Glutamatergic neuron (in vitro differentiated cells): ENCODE data around the gene PITPNM1. TPM values are rescaled to one million over a fixed set of nuclear protein-coding genes. Genes with fewer than 3 reads are reported as not detected.
"Not testable (repeated sequence)": the region's sequence is repeated elsewhere in the genome, so short reads cannot be mapped to it uniquely, and the experiment has no call there.

Experiments
- DNase-seq: peaks from one replicate; pipeline ENCODE4 v3.0.0; 2022
- H3K27ac Mint-ChIP-seq: one replicate; pipeline ENCODE4 v1.8.0; 2020; ENCODE audit warnings: mild to moderate bottlenecking, mixed read lengths, inconsistent platforms; ENCODE audit not compliant: unreplicated experiment
- H3K27me3 Mint-ChIP-seq: one replicate; pipeline ENCODE4 v1.8.0; 2020; ENCODE audit warnings: mild to moderate bottlenecking, moderate library complexity, mixed read lengths, inconsistent platforms; ENCODE audit not compliant: unreplicated experiment
- H3K36me3 Mint-ChIP-seq: one replicate; pipeline ENCODE4 v1.8.0; 2020; ENCODE audit warnings: mild to moderate bottlenecking, mixed read lengths, inconsistent platforms; ENCODE audit not compliant: unreplicated experiment
- H3K4me1 Mint-ChIP-seq: one replicate; pipeline ENCODE4 v1.8.0; 2020; ENCODE audit warnings: mild to moderate bottlenecking, low read depth, mixed read lengths, inconsistent platforms; ENCODE audit not compliant: unreplicated experiment
- H3K4me3 Mint-ChIP-seq: one replicate; pipeline ENCODE4 v1.8.0; 2020; ENCODE audit warnings: mild to moderate bottlenecking, mixed read lengths, inconsistent platforms; ENCODE audit not compliant: unreplicated experiment
- H3K9me3 Mint-ChIP-seq: one replicate; pipeline ENCODE4 v1.8.0; 2020; ENCODE audit warnings: mild to moderate bottlenecking, moderate library complexity, mixed read lengths, inconsistent platforms; ENCODE audit not compliant: unreplicated experiment
- total RNA-seq: library from RNA; stranded (reverse); fragmentation: NEBNext Ultra II Directional; extraction: Animal tissue kit (Norgen Biotek cat#: 25700); gene quantifications from one replicate; pipeline ENCODE4 v1.2.1, GENCODE V29; 2021; ENCODE audit not compliant: unreplicated experiment
- TF ChIP-seq, protein P1 (sequence below): fragments of 200-600 bp; sonication (generic); IDR thresholded peaks from one replicate; pipeline ENCODE4 v1.5.0; 2021; ENCODE audit not compliant: partially characterized antibody, unreplicated experiment

Gene PITPNM1
- total RNA-seq, 1 donor from 2014 or later = 25.6 TPM

DNA sequence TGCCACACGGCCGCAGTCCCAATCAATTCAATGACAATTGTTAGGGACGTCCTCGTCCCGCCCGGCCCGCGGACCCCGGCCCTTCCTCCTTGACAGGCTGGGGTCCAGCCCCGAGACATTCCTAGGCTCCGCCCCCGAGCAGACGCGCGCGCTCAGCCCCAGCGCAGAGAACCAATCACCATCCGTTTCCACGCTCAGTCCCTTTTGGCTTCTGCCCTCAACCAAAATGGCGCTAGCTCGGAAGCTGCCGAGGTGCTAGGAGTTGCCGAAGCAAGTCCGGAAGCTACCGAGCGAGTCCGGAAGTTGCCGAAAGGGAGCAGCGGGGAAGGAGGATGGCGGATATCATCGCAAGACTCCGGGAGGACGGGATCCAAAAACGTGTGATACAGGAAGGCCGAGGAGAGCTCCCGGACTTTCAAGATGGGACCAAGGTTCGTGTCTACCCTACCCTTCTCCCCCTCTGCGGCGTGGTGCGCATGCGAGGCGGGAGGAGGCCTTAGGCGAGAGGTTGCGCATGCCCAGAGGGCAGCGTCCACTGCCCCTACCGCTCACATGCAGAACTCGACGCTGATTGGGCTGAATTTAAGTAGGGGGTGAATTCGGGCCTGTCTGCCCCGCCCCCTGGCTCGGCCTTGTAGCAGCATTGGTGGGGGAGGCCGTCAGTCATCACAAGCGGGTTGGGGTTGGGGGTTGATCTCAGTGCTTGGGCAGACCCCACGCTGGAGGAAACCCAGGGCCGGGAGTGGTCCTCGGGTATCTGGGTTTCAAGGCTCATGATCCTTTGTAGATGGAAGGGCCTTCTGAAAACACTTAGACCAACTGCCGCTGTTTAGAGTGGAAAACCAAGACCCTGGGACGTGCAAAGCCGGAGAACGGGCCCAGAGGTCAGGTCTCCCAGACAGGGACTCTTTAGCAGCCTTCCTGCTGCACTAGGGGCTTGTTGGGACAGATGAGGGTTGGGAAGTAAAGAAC lies 22.1 kb downstream of the PITPNM1 start, which contains the start of gene AIP:
Gene AIP, plus strand, starts transcription at position 200 of the 972 bp plus-strand sequence. Its CDS starts 133 bp downstream, at position 333.
- H3K9me3 Mint-ChIP-seq = peaks cover 7% of the 10 kb centered on the region
- peak within 1 kb of the TSS; percentile 94 for H3K4me3 Mint-ChIP-seq
- TF ChIP-seq, protein P1, sequence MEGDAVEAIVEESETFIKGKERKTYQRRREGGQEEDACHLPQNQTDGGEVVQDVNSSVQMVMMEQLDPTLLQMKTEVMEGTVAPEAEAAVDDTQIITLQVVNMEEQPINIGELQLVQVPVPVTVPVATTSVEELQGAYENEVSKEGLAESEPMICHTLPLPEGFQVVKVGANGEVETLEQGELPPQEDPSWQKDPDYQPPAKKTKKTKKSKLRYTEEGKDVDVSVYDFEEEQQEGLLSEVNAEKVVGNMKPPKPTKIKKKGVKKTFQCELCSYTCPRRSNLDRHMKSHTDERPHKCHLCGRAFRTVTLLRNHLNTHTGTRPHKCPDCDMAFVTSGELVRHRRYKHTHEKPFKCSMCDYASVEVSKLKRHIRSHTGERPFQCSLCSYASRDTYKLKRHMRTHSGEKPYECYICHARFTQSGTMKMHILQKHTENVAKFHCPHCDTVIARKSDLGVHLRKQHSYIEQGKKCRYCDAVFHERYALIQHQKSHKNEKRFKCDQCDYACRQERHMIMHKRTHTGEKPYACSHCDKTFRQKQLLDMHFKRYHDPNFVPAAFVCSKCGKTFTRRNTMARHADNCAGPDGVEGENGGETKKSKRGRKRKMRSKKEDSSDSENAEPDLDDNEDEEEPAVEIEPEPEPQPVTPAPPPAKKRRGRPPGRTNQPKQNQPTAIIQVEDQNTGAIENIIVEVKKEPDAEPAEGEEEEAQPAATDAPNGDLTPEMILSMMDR = peak; percentile 63
- no peaks in the 10 kb centered on the region for H3K36me3 Mint-ChIP-seq
- H3K27ac Mint-ChIP-seq = peak within 1 kb of the TSS; percentile 95
- peak; percentile 98 for DNase-seq
- H3K4me1 Mint-ChIP-seq = no peaks in the 10 kb centered on the region
- H3K27me3 Mint-ChIP-seq = peaks cover 5% of the 10 kb centered on the region

DNA sequence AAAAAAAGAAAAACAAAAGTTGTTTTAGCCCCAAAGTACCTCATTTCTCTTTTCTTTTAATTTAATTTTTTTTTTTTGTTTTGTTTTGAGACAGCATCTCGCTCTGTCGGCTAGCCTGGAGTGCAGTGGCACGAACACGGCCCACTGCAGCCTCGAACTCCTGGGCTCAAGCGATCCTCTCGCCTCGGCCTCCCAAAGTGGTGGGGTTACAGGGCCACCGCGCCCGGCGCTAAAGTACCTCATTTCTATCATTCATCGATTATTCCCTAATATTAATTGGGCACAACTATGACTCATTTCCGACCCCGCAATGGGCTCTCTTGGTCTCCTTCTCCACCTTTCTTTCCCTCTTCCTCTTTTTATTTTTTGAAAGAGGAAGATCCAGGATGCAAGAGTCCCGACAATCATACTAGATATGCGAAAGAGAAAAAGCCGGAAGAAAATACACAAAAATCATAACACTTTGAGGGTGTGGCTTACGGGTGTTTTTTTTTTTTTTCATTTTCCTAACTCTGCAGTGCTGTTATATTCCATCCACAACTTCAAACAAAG lies 22.8 kb downstream of the PITPNM1 start:
- Mint-ChIP-seq H3K9me3 (peaks cover 7% of the 10 kb centered on the region), H3K27me3 (peaks cover 3% of the 10 kb centered on the region), H3K4me3 (peak overlapping the region; percentile 94), H3K4me1 (peaks cover under 1% of the 10 kb centered on the region), H3K36me3 (no peaks in the 10 kb centered on the region), H3K27ac (peak overlapping the region; percentile 95)
- DNase-seq = no peak
- TF ChIP-seq, protein P1 = no peak

DNA sequence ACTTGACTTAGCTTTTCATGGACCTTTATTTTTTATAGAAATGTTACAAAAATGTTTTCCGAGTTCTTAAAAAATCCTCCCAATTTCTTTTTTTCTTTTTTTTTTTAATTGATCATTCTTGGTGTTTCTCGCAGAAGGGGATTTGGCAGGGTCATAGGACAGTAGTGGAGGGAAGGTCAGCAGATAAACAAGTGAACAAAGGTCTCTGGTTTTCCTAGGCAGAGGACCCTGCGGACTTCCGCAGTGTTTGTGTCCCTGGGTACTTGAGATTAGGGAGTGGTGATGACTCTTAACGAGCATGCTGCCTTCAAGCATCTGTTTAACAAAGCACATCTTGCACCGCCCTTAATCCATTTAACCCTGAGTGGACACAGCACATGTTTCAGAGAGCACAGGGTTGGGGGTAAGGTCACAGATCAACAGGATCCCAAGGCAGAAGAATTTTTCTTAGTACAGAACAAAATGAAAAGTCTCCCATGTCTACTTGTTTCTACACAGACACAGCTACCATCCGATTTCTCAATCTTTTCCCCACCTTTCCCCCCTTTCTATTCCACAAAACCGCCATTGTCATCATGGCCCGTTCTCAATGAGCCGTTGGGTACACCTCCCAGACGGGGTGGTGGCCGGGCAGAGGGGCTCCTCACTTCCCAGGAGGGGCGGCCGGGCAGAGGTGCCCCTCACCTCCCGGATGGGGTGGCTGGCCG lies 27.7 kb downstream of the PITPNM1 start:
- H3K27ac Mint-ChIP-seq = peak overlapping the region; percentile 90
- H3K27me3 Mint-ChIP-seq, DNase-seq, H3K9me3 Mint-ChIP-seq, H3K36me3 Mint-ChIP-seq, H3K4me1 Mint-ChIP-seq, H3K4me3 Mint-ChIP-seq: not testable (repeated sequence)

DNA sequence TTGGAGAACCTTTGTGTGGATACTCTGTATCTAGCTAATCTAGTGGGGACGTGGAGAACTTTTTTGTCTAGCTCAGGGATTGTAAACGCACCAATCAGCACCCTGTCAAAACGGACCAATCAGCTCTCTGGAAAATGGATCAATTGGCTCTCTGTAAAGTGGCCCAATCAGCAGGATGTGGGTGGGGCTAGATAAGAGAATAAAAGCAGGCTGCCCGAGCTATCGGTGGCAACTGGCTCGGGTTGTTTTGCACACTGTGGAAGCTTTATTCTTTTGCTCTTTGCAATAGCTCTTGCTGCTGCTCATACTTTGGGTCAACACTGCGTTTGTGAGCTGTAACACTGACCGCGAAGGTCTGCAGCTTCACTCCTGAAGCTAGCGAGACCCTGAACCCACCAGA lies 28.5 kb downstream of the PITPNM1 start:
- H3K4me3 Mint-ChIP-seq, H3K27me3 Mint-ChIP-seq, H3K9me3 Mint-ChIP-seq, H3K4me1 Mint-ChIP-seq, DNase-seq, H3K36me3 Mint-ChIP-seq: not testable (repeated sequence)
- H3K27ac Mint-ChIP-seq = peak overlapping the region; percentile 90

DNA sequence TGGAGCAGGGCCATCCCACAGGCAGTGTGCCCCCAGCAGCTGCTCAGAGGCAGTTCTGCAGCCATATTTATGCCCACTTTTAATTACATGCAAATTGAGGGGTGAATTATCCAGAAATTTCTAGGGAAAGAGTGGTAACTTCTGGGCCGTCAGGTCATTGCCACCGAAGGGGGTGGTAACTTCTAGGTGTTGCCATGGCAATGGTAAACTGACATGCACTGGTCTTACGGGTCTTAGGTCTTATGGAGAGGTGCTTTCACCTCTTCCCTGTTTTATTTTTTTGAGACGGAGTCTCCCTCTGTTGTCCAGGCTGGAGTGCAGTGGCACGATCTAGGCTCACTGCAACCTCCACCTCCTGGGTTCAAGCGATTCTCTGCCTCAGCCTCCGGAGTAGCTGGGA lies 32.3 kb downstream of the PITPNM1 start:
- Mint-ChIP-seq H3K36me3 (no peaks in the 10 kb centered on the region), H3K4me3 (no peak overlapping the region), H3K27me3 (peaks cover 7% of the 10 kb centered on the region), H3K9me3 (peaks cover 12% of the 10 kb centered on the region), H3K27ac (no peak overlapping the region), H3K4me1 (peaks cover 4% of the 10 kb centered on the region)
- no peak for DNase-seq
- TF ChIP-seq, protein P1 = no peak
